GM18508 (cell line): ENCODE measurements around the gene IL17RB.

Experiments used
- ATAC-seq: cut with Tn5 transposase; IDR thresholded peaks from one replicate; pipeline ENCODE4 v1.9.1; 2021; ENCODE audit warnings: moderate number of reproducible peaks; ENCODE audit not compliant: insufficient read depth, unreplicated experiment

IL17RB gene

GRCh38 chr3:53811143-53811927 is 35.0 kb upstream of the IL17RB start:
- no peak for ATAC-seq

- ATAC-seq = no peak
Measured at GRCh38 chr3:53812434-53812833, 33.9 kb upstream of the IL17RB start.

- no peak for ATAC-seq
Measured at GRCh38 chr3:53813229-53813628, 33.1 kb upstream of the IL17RB start.

- no peak for ATAC-seq
Measured at GRCh38 chr3:53813876-53814275, 32.5 kb upstream of the IL17RB start.

GRCh38 chr3:53815067-53815466 is 31.3 kb upstream of the IL17RB start:
- no peak for ATAC-seq

DNA sequence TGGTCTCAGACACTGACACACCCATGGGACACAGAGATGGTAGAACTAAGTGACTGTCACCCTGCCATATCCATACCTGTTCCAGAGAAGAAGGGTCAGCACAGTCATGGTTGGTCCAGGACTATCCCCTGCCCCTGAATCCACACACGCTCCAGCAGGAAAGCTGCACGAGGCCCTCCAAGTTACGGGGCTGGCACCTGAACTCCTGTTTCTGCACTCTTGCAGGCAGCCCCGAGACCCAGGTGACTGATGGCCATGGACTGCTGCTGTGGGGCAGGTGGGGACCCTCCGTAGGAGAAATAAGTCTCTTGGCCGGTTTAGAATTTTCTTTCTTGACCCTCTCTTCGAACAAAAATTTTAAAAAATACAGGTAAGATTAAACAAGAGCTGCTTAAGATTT is 30.7 kb upstream of the IL17RB start:
- ATAC-seq = no peak

DNA sequence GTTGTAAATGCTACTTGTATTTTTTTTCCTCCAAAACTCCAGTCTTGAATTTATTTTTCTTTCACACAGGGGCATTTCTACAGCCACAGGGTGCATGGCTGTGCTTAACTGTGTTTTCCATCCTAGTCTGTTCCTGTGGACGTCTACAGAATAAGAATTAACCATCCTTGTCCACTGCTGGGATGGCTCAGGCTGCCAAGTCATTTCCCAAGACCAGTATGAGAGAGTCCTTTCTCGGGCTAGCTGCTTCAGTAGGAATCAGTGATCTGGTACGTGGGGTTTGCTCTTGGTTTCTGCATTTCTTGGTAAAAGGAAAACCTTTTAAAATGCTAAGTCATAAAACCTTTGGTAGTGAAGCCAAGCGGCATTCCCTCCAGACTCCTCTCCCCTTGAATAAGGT is 29.9 kb upstream of the IL17RB start:
- ATAC-seq = no peak

- no peak for ATAC-seq
Measured at GRCh38 chr3:53817211-53817610, 29.2 kb upstream of the IL17RB start.

- no peak for ATAC-seq
Measured at GRCh38 chr3:53817809-53818208, 28.6 kb upstream of the IL17RB start.

GRCh38 chr3:53818221-53819162 is 27.9 kb upstream of the IL17RB start:
- ATAC-seq = no peak

GRCh38 chr3:53819163-53819868 is 27.1 kb upstream of the IL17RB start:
- ATAC-seq = no peak

GRCh38 chr3:53820084-53820483 is 26.3 kb upstream of the IL17RB start:
- ATAC-seq = no peak

DNA sequence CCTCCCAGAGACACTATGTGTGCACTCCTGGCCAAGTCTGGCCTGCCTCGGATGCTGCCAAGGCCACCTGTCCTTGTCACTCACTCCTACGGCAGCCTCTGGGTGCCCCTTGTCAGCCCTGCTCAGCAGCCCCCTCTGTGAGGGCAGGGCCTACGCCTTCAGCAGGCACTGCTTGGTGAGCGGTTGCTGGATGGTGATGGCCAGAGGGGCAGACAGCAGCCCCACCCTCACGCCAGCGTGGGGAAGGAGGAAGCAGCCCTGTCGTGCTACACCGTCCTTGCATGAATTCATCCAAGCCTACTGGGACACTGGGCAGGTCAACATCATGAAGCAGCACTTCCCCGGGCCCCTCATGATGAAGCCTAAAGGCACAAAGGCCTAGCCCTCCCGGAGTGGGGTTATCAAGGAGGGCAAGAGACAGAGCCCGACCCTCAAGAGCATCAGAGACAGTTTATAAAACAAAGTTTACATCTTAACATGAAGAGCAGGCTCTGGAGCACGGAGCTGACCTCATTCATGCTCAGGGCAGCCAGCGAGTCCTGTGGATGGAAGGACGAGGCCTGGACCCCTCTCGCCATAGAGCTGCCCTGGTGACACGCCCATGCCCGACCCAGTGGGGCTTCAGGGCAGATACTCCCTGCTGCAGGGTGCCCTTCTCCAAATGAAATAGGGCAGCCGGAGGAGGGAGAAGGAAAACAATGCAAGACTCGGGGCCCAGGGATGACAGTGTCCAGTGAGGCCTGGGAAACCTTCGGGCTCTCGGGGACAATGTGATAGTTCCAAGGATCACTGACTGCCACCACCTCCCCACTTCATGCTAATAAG is 25.4 kb upstream of the IL17RB start:
- ATAC-seq = no peak

- ATAC-seq = no peak
Measured at GRCh38 chr3:53821631-53822121, 24.7 kb upstream of the IL17RB start.

- ATAC-seq = no peak
Measured at GRCh38 chr3:53822331-53822741, 24.0 kb upstream of the IL17RB start.

GRCh38 chr3:53823026-53823955 is 23.1 kb upstream of the IL17RB start:
- no peak for ATAC-seq

DNA sequence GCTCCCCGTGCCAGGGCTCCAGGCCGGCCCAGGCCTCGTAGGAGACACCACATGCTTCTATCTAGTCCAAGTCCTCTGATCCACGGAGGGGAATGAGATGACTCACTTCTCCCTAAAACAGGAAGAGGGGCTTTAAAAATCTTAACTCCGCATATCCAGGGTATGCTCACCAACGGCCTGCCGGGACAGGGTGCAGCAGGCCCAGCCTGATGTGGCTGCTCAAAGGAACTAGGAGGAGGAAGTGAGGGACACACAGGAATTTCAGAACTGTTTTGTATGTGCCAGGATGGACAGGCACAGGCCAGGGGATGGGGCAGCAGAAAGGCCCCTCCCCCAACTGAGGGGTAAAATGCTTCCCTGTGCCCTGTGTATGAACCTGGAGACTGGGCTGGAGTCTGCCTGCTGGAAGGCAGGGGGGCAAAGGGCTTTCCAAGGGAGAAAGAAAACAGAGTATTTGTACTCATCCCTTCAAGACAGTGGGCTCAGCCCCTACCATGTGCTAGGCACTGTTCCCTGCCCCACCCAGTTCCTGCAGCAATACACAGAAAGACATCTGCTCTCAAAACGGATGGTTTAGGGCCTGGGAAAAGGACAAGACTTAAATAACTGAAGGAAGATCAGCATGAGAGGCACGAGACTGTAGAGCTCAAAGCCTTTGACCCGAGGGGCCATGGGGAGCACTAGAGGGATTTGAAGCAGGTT is 22.3 kb upstream of the IL17RB start:
- no peak for ATAC-seq

- no peak for ATAC-seq
Measured at GRCh38 chr3:53824795-53825194, 21.6 kb upstream of the IL17RB start.
